Urinary bladder (tissue), 4 donors: ENCODE results near the gene ASGR2. TPM values are rescaled to one million over a fixed set of nuclear protein-coding genes. Genes with fewer than 3 reads are reported as not detected.

Source experiments
- DNase-seq: peaks from one replicate; pipeline ENCODE4 v3.0.0-alpha.2; 2015; ENCODE audit errors: extremely low spot score
- H3K27ac ChIP-seq: one replicate; pipeline ENCODE4 v1.5.1; 2013; ENCODE audit warnings: low read depth, mild to moderate bottlenecking, moderate library complexity
- H3K36me3 ChIP-seq: one replicate; pipeline ENCODE4 v1.6.1; 2013; ENCODE audit warnings: mild to moderate bottlenecking, moderate library complexity; ENCODE audit not compliant: insufficient read depth
- H3K4me1 ChIP-seq: one replicate; pipeline ENCODE4 v1.6.1; 2013; ENCODE audit warnings: mild to moderate bottlenecking, moderate library complexity; ENCODE audit not compliant: insufficient read depth
- H3K4me3 ChIP-seq: one replicate; pipeline ENCODE4 v1.5.1; 2013; ENCODE audit warnings: low read depth, low read length
- WGBS: extraction: QIAGEN DNeasy Blood & Tissue Kit; methylation state at CpG from one replicate; pipeline ENCODE4 v1.1.7; 2013; 5-methylcytosine and 5-hydroxymethylcytosine counted together
- polyA plus RNA-seq: library from polyadenylated mRNA; stranded (reverse); fragments of 200-250 nt; gene quantifications from one replicate; pipeline ENCODE4 v1.2.3, GENCODE V29; 2013
- total RNA-seq: library from RNA; depleted of rRNA; stranded (reverse); fragments of >200 nt; gene quantifications from one replicate; pipeline ENCODE4 v1.2.3, GENCODE V29; 2014
- donor health status: healthy with polysubstance abuse.
- donor health status: healthy.

ASGR2 gene
- total and polyA plus RNA-seq, 2 donors, result 1.7 TPM; not detected in 1

- H3K36me3 ChIP-seq, result no peaks in the 10 kb centered on the region
- no peak overlapping the region for H3K27ac ChIP-seq
- no peaks in the 10 kb centered on the region for H3K4me1 ChIP-seq
- DNase-seq, result no peak
- no peak overlapping the region for H3K4me3 ChIP-seq
- 54% methylated on average over 19 of the region's 19 CpGs for WGBS
Observed at GRCh38 chr17:7114875-7115614, 423 bp upstream of the ASGR2 start.

- WGBS, result 89% methylated on average over 15 of the region's 15 CpGs
- no peaks in the 10 kb centered on the region for H3K4me1 ChIP-seq
- no peaks in the 10 kb centered on the region for H3K36me3 ChIP-seq
- no peak overlapping the region for H3K27ac ChIP-seq
- H3K4me3 ChIP-seq, result no peak overlapping the region
- no peak for DNase-seq
Observed at GRCh38 chr17:7113273-7114071, 1.1 kb downstream of the ASGR2 start.

- no peaks in the 10 kb centered on the region for H3K4me1 ChIP-seq
- H3K4me3 ChIP-seq, result no peak overlapping the region
- DNase-seq, result no peak
- H3K36me3 ChIP-seq, result no peaks in the 10 kb centered on the region
- WGBS, result 56% methylated on average over 10 of the region's 10 CpGs
- H3K27ac ChIP-seq, result no peak overlapping the region
Observed at GRCh38 chr17:7112510-7113108, 2.0 kb downstream of the ASGR2 start.

GRCh38 chr17:7111784-7112509 is 2.7 kb downstream of the ASGR2 start:
- H3K4me1 ChIP-seq, result no peaks in the 10 kb centered on the region
- WGBS, result 33% methylated on average over 12 of the region's 12 CpGs
- no peak for DNase-seq
- H3K36me3 ChIP-seq, result no peaks in the 10 kb centered on the region
- H3K27ac ChIP-seq, result no peak overlapping the region
- no peak overlapping the region for H3K4me3 ChIP-seq

- Histone ChIP-seq H3K36me3 (no peaks in the 10 kb centered on the region), H3K4me3 (no peak overlapping the region), H3K27ac (no peak overlapping the region), H3K4me1 (no peaks in the 10 kb centered on the region)
- WGBS, result 57% methylated on average over 11 of the region's 11 CpGs
- DNase-seq, result no peak
Observed at GRCh38 chr17:7110617-7111306, 3.9 kb downstream of the ASGR2 start.

GRCh38 chr17:7109461-7110322 is 4.9 kb downstream of the ASGR2 start:
- Histone ChIP-seq H3K4me1 (no peaks in the 10 kb centered on the region), H3K27ac (no peak overlapping the region), H3K4me3 (no peak overlapping the region), H3K36me3 (no peaks in the 10 kb centered on the region)
- no peak for DNase-seq
- 71% methylated on average over 10 of the region's 10 CpGs for WGBS

- 72% methylated on average over 9 of the region's 9 CpGs for WGBS
- Histone ChIP-seq H3K27ac (no peak overlapping the region), H3K4me3 (no peak overlapping the region)
Observed at GRCh38 chr17:7108981-7109380, 5.6 kb downstream of the ASGR2 start.

GRCh38 chr17:7108560-7108925 is 6.1 kb downstream of the ASGR2 start:
- no peaks in the 10 kb centered on the region for H3K36me3 ChIP-seq
- H3K27ac ChIP-seq, result no peak overlapping the region
- WGBS, result 83% methylated on average over 10 of the region's 10 CpGs
- H3K4me3 ChIP-seq, result no peak overlapping the region
- H3K4me1 ChIP-seq, result no peaks in the 10 kb centered on the region
- no peak for DNase-seq

More at GRCh38 chr17:7108981-7109380, 5.6 kb downstream of the ASGR2 start:
- DNase-seq, result no peak
- Histone ChIP-seq H3K4me1 (no peaks in the 10 kb centered on the region), H3K36me3 (no peaks in the 10 kb centered on the region)

- H3K36me3 ChIP-seq, result no peaks in the 10 kb centered on the region
Observed at GRCh38 chr17:7107795-7108559, 6.6 kb downstream of the ASGR2 start.

GRCh38 chr17:7107012-7107754 is 7.4 kb downstream of the ASGR2 start:
- DNase-seq, result no peak
- no peaks in the 10 kb centered on the region for H3K36me3 ChIP-seq
- WGBS, result 78% methylated on average over 20 of the region's 20 CpGs

More at GRCh38 chr17:7107795-7108559, 6.6 kb downstream of the ASGR2 start:
- no peak for DNase-seq
- H3K4me1 ChIP-seq, result no peaks in the 10 kb centered on the region
- H3K27ac ChIP-seq, result no peak overlapping the region
- 77% methylated on average over 32 of the region's 32 CpGs for WGBS
- no peak overlapping the region for H3K4me3 ChIP-seq

GRCh38 chr17:7102421-7102820 is 12.2 kb downstream of the ASGR2 start:
- WGBS, result 50% methylated on average over 6 of the region's 6 CpGs

More at GRCh38 chr17:7107012-7107754, 7.4 kb downstream of the ASGR2 start:
- no peak overlapping the region for H3K4me3 ChIP-seq
- no peak overlapping the region for H3K27ac ChIP-seq
- no peaks in the 10 kb centered on the region for H3K4me1 ChIP-seq

More at GRCh38 chr17:7102421-7102820, 12.2 kb downstream of the ASGR2 start:
- no peak for DNase-seq
- no peaks in the 10 kb centered on the region for H3K4me1 ChIP-seq
- H3K4me3 ChIP-seq, result no peak overlapping the region
- H3K36me3 ChIP-seq, result no peaks in the 10 kb centered on the region
- no peak overlapping the region for H3K27ac ChIP-seq
